Renal pelvis (tissue), 4 donors: ENCODE data around the gene MORC2. TPM values are rescaled to one million over a fixed set of nuclear protein-coding genes. Genes with fewer than 3 reads are reported as not detected.

Experiments
- DNase-seq: peaks from one replicate; pipeline ENCODE4 v3.0.0-alpha.2; 2013
- polyA plus RNA-seq, 3 donors: library from polyadenylated mRNA; unstranded; fragments of 120-200 nt; gene quantifications; one replicate each; pipeline ENCODE4 v1.2.1, GENCODE V29; 2013; ENCODE audit not compliant: insufficient read length in 3 of 3

Gene MORC2
- polyA plus RNA-seq, 3 donors: 31.6 to 41.7 (median 35.2) TPM

- DNase-seq: no peak
Measured at GRCh38 chr22:30923168-30923900, 45.2 kb downstream of the MORC2 start.

DNA sequence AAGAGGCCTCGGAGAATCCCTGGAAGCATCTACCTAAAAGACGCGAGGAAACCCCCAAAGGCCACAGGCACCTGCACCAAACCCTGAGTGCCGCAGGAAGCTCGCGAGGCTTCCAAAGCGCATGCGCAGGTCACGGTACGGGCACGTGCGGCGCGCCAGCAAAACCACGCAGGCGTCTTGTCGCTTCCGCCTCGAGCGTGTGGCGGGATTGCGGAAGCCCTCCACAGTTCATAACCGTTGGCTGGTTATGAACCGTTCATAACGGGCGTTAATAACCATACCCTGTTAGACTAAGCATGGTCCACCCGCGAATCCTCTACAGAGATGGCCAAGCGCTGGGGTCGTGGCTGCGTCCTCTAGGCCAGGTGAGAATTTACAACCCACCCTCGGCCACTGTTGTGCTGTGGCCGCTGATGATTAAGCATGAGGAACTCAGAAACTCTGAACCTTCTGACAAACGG, 46.4 kb downstream of the MORC2 start:
- peak; percentile 19 for DNase-seq

DNA sequence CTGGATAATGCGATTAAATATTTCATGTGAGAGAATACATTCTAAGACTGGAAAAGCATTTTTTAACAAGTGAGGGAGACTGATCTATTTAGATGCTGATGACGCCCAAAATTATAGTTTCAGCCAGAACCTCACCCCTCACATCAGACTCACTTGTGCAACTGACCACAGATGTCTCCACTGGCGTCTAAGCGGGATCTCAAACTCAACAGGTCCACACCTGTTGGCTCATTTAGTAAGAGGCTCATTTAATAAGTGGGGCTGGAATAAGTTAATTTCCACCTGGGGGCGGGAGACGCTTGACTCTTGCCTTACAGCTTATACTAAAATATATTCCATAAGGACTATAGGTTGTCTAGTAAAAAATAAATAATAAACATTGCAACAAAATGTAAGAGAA, 47.5 kb downstream of the MORC2 start:
- no peak for DNase-seq

DNA sequence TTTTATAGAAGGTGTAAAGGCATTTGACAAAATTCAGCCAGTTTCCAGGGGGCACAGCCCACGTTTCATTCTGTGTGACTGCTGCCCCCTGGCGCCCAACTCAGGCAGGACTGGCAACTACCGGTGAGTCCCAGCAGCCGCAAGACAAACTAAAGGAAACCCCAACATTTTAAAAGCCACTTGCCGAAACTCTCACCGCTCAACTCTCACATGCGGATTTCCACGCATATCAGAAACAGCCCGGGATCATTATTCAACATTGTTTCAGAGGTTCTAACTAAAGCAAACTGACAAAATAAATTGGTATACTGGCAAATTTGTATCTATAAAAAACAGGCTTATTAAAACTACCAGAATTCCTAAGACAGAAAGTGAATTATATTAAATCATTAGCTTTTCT, 48.2 kb downstream of the MORC2 start:
- peak; percentile 69 for DNase-seq

- no peak for DNase-seq
Measured at GRCh38 chr22:30919973-30920372, 48.6 kb downstream of the MORC2 start.

DNA sequence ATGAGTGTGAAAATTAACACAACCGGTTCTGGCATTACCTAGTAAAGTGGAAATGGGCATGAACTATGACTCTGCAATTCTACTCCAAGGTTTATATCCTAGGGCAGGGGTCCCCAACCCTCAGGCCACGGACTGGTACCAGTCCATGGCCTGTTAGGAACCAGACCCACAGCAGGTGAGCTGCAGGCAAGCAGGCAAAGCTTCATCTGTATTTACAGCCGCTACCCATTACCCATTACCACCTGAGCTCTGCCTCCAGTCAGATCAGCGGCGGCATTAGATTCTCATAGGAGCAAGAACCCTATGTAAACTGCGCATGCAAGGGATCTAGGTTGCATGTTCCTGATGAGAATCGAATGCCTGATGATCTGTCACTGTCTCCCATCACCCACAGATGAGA, 49.8 kb downstream of the MORC2 start:
- no peak for DNase-seq

GRCh38 chr22:30910358-30910757, 58.2 kb downstream of the MORC2 start:
- no peak for DNase-seq

- no peak for DNase-seq
Measured at GRCh38 chr22:30909306-30909705, 59.3 kb downstream of the MORC2 start.

GRCh38 chr22:30908051-30908461, 60.5 kb downstream of the MORC2 start:
- no peak for DNase-seq

- no peak for DNase-seq
Measured at GRCh38 chr22:30906946-30907345, 61.6 kb downstream of the MORC2 start.

- DNase-seq: no peak
Measured at GRCh38 chr22:30906411-30906810, 62.2 kb downstream of the MORC2 start.

DNA sequence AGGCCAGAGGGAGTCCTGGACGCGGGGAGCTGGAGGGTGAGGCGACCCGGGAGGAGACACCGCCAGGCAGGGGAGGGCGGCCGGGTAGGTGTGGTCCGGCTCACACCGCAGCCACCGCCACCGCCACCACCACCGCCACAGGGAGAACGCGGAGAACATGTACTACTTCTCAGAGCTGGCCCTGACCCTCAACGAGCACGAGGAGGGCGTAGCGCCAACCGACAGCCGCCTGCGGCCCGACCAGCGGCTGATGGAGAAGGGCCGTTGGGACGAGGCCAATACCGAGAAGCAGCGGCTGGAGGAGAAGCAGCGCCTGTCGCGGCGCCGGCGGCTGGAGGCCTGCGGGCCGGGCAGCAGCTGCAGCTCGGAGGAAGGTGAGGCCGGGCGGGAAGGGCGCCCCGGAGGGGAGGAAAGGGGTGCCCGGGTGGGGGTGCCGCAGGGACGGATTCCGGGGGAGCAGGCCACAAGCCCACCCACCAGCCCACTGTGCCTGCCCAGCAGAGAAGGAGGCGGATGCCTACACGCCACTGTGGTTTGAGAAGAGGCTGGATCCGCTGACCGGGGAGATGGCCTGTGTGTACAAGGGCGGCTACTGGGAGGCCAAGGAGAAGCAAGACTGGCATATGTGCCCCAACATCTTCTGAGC, 62.8 kb downstream of the MORC2 start:
- no peak for DNase-seq

- no peak for DNase-seq
Measured at GRCh38 chr22:30903876-30904460, 64.6 kb downstream of the MORC2 start.

GRCh38 chr22:30902496-30903357, 65.8 kb downstream of the MORC2 start:
- no peak for DNase-seq

GRCh38 chr22:30894371-30894740, 74.2 kb downstream of the MORC2 start:
- DNase-seq: no peak

GRCh38 chr22:30893434-30894370, 74.9 kb downstream of the MORC2 start:
- DNase-seq: no peak

- DNase-seq: no peak
Measured at GRCh38 chr22:30892731-30893221, 75.8 kb downstream of the MORC2 start.

GRCh38 chr22:30892286-30892685, 76.3 kb downstream of the MORC2 start:
- DNase-seq: no peak

DNA sequence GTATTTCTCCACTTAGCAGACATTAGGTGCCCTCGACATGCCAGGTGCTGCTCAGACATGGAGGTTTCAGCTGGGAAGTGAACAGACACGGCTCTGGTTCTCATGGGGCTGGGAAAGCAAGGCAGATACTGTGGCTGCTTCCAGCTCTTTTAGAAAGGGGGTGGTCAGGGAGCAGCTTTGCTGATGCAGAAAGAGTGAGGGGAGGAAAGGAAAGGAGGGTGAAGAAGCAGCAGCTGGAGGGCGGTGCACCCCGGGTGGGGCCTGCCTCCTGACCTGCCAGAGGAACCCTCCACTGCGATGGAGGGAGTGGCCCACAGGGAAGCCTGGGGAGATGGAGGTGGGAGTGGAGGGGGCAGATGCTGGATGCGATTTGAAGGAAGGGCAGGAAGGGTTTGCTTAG, 76.8 kb downstream of the MORC2 start:
- no peak for DNase-seq

DNA sequence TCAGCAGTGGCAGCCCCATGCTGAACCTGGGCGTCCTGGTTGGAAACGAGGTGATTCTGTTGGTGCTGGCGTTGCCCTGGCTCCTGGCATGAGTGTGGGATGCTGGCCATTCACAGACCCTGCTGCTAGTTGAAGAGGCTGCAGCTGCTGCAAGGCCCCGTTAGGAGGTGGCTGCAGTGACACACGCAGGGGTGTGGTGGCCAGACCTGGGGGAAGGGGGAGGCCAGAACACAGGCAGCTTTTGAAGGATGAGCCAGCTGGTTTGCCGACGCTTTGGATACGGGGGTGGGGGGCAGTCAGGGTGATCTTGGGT, 77.2 kb downstream of the MORC2 start:
- no peak for DNase-seq
